Measurements from ENCODE around the gene ABCB9. TPM values are rescaled to one million over a fixed set of nuclear protein-coding genes. Genes with fewer than 3 reads are reported as not detected.

The ABCB9 gene
- total and polyA plus RNA-seq, 2 experiments from 2014 or later: 1.2 to 7.0 TPM

GRCh38 chr12:123013185-123014095 lies 47.2 kb upstream of the ABCB9 start:
- H3K79me2 ChIP-seq (replicated peaks; ENCODE audit: insufficient read depth): no peaks in the 10 kb centered on the region
- no peaks in the 10 kb centered on the region for H3K36me3 Mint-ChIP-seq (ENCODE audit: low read depth)
- no peak overlapping the region for H3K27ac Mint-ChIP-seq
- no peaks in the 10 kb centered on the region for H3K4me1 Mint-ChIP-seq
- H3K36me3 ChIP-seq (ENCODE audit: insufficient read depth): no peaks in the 10 kb centered on the region
- no peak overlapping the region for H3K4me3 Mint-ChIP-seq
- ATAC-seq (no peak), DNase-seq (ENCODE audit: low spot score) (no peak)
- no peaks in the 10 kb centered on the region for H3K27me3 ChIP-seq (ENCODE audit: insufficient read depth)
- no peak overlapping the region for H3K4me2 ChIP-seq
- no peaks in the 10 kb centered on the region for H3K4me1 ChIP-seq (ENCODE audit: insufficient read depth)
- TF ChIP-seq ZNF114 (CRISPR knock-in tag; IDR thresholded peaks at IDR 0.05) (no peak), EZH2 (IDR thresholded peaks at IDR 0.05; ENCODE audit: low read depth, unreplicated experiment) (no peak), POLR2AphosphoS5 (IDR thresholded peaks at IDR 0.05; ENCODE audit: low read depth) (no peak), CREB1 (CRISPR knock-in tag; IDR thresholded peaks at IDR 0.05; ENCODE audit: low read depth) (no peak), JUNB (IDR thresholded peaks at IDR 0.05; ENCODE audit: unreplicated experiment) (no peak), ZNF462 (CRISPR knock-in tag; IDR thresholded peaks at IDR 0.05) (no peak), STAT1 (IDR thresholded peaks at IDR 0.05; ENCODE audit: unreplicated experiment) (no peak), EZH2phosphoT487 (IDR thresholded peaks at IDR 0.05; ENCODE audit: unreplicated experiment) (no peak), NANOG (IDR thresholded peaks at IDR 0.05; ENCODE audit: borderline replicate concordance) (no peak), ZNF331 (CRISPR knock-in tag; IDR thresholded peaks at IDR 0.05; ENCODE audit: low read depth) (no peak), CTCF (conservative IDR thresholded peaks at IDR 0.05; ENCODE audit: low read depth in 2 of 2) (no peak), REST (IDR thresholded peaks at IDR 0.05; ENCODE audit: unreplicated experiment) (no peak)
- TF ChIP-seq, protein P1, sequence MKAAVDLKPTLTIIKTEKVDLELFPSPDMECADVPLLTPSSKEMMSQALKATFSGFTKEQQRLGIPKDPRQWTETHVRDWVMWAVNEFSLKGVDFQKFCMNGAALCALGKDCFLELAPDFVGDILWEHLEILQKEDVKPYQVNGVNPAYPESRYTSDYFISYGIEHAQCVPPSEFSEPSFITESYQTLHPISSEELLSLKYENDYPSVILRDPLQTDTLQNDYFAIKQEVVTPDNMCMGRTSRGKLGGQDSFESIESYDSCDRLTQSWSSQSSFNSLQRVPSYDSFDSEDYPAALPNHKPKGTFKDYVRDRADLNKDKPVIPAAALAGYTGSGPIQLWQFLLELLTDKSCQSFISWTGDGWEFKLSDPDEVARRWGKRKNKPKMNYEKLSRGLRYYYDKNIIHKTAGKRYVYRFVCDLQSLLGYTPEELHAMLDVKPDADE (IDR thresholded peaks at IDR 0.05): no peak
- H3K27ac ChIP-seq (ENCODE audit: low read depth): no peak overlapping the region
- no peaks in the 10 kb centered on the region for H3K9me2 ChIP-seq (ENCODE audit: insufficient read depth)
- H3F3A ChIP-seq (replicated peaks; ENCODE audit: low read depth): no peaks in the 10 kb centered on the region
- no peaks in the 10 kb centered on the region; the same call in 2 of the 3 replicates for H3K9me3 Mint-ChIP-seq
- no peaks in the 10 kb centered on the region for H4K20me1 ChIP-seq (replicated peaks; ENCODE audit: insufficient read depth)
- no peak overlapping the region for H2AFZ ChIP-seq
- H3K4me3 ChIP-seq: no peak overlapping the region
- peaks cover 5% of the 10 kb centered on the region for H3K27me3 Mint-ChIP-seq (ENCODE audit: insufficient read depth, low read depth, poor library complexity)
